WTC11 (cell line): Measurements from ENCODE around the gene TMX1.

Experiments used
- FOXJ3 ChIP-seq: sonication (generic); formaldehyde crosslinking; IDR thresholded peaks from 2 replicates; pipeline ENCODE4 v1.9.0; 2021; ENCODE audit warnings: missing genetic modification reagents, mild to moderate bottlenecking, borderline replicate concordance
- ZNF232 ChIP-seq: sonication (generic); formaldehyde crosslinking; IDR thresholded peaks from 2 replicates; pipeline ENCODE4 v1.8.0; 2022; ENCODE audit warnings: mild to moderate bottlenecking, missing genetic modification reagents
- TF ChIP-seq, protein P1 (sequence below): sonication (generic); formaldehyde crosslinking; IDR thresholded peaks from 2 replicates; pipeline ENCODE4 v1.8.0; 2022; ENCODE audit warnings: mild to moderate bottlenecking, missing genetic modification reagents

DNA sequence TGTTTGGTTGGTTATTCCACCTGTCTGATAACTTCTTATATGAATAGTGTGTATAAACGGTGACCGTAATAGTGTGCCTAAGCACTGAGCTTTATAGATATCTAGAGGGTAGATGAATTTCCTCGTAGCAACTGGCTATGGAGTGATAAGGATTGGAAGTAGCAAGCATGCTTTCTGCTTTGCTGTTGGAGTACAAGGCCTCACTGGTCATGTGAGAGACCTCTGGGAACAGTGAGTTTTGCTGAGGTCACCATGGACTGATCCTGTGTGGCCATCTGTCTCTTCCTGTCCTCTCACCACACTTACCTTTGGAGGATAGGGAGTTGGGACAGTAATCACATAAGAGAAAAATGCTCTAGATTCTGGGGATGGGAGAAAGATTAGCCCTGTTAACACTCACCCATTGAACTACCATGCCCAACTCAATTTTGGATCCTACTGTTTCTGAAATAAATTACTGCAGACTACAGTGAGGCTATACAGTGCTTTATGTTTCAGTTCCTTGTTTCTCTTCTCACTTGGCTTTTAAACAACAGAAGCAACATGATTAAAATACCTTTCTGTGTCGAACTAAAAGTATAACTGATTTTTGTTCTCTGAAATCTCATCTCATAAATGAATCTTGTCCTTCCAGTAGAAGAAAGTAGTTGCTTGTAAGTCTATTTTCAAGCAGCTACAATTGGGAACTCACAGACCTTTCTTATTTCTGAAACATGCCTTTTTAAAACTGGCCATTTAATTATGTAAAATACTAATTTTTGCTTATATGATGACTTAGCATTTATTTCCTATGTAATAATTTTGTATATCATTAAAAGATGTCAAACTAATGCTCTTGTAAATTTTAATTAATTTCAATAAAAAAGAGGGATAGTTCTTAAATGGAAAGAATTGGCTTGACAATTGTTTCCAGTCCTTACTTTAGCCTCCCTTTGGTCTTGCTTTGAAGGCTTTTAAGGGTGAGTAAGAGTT, 8.3 kb downstream of the TMX1 start:
- TF ChIP-seq FOXJ3 (no peak), ZNF232 (CRISPR knock-in tag) (no peak)
- TF ChIP-seq, protein P1, sequence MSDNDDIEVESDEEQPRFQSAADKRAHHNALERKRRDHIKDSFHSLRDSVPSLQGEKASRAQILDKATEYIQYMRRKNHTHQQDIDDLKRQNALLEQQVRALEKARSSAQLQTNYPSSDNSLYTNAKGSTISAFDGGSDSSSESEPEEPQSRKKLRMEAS (CRISPR knock-in tag): no peak
